Measurements from ENCODE around the gene PIF1.
"Not testable (repeated sequence)": the region's sequence is repeated elsewhere in the genome, so short reads cannot be mapped to it uniquely, and the experiment has no call there.

The PIF1 gene

GRCh38 chr15:64808785-64809453 is 16.5 kb downstream of the PIF1 start:
- DNase-seq = no peak

GRCh38 chr15:64807751-64808222 is 17.7 kb downstream of the PIF1 start:
- no peak for DNase-seq

- DNase-seq = no peak
Measured at GRCh38 chr15:64807051-64807749, 18.2 kb downstream of the PIF1 start.

- no peak for DNase-seq
Measured at GRCh38 chr15:64806509-64806908, 18.9 kb downstream of the PIF1 start.

GRCh38 chr15:64804619-64805018 is 20.8 kb downstream of the PIF1 start:
- no peak for DNase-seq

- DNase-seq = no peak
Measured at GRCh38 chr15:64803526-64803925, 21.9 kb downstream of the PIF1 start.

- no peak for DNase-seq
Measured at GRCh38 chr15:64800476-64800875, 25.0 kb downstream of the PIF1 start.

GRCh38 chr15:64798905-64799304 is 26.5 kb downstream of the PIF1 start:
- DNase-seq = not testable (repeated sequence)

- DNase-seq = not testable (repeated sequence)
Measured at GRCh38 chr15:64795921-64796320, 29.5 kb downstream of the PIF1 start.

GRCh38 chr15:64795299-64795698 is 30.1 kb downstream of the PIF1 start:
- not testable (repeated sequence) for DNase-seq

- DNase-seq = no peak
Measured at GRCh38 chr15:64792282-64792681, 33.2 kb downstream of the PIF1 start.

- DNase-seq = no peak
Measured at GRCh38 chr15:64791401-64791800, 34.0 kb downstream of the PIF1 start.

GRCh38 chr15:64783796-64784195 is 41.7 kb downstream of the PIF1 start:
- no peak for DNase-seq

GRCh38 chr15:64782751-64783150 is 42.7 kb downstream of the PIF1 start:
- DNase-seq = no peak

- DNase-seq = no peak
Measured at GRCh38 chr15:64781299-64781698, 44.1 kb downstream of the PIF1 start.

- DNase-seq = no peak
Measured at GRCh38 chr15:64780600-64781156, 44.8 kb downstream of the PIF1 start.

GRCh38 chr15:64779630-64780029 is 45.8 kb downstream of the PIF1 start:
- no peak for DNase-seq

- no peak for DNase-seq
Measured at GRCh38 chr15:64779024-64779423, 46.4 kb downstream of the PIF1 start.

GRCh38 chr15:64776402-64776786 is 49.1 kb downstream of the PIF1 start:
- DNase-seq = no peak

- DNase-seq = no peak
Measured at GRCh38 chr15:64775551-64776401, 49.7 kb downstream of the PIF1 start, which contains the start of gene RBPMS2. TSS of gene RBPMS2 (minus strand) at chr15:64775589. CDS start at chr15:64775319, 270 bp downstream.

GRCh38 chr15:64774629-64775493 is 50.6 kb downstream of the PIF1 start:
- no peak for DNase-seq

GRCh38 chr15:64774037-64774628 is 51.3 kb downstream of the PIF1 start:
- DNase-seq = no peak

Measured in CD4-positive, alpha-beta T cell treated with Interleukin-1 beta for 1 hour (primary cell).